NCI-H1105 treated with DMSO at 0.1 percent for 48 hours (cell line): ENCODE measurements around the gene NAA16.
"Not testable (repeated sequence)": the region's sequence is repeated elsewhere in the genome, so short reads cannot be mapped to it uniquely, and the experiment has no call there.

ENCODE experiments used
- DNase-seq: peaks from one replicate; lab custom pipeline; 2025; lab: John Stamatoyannopoulos, UW

Gene NAA16

DNA sequence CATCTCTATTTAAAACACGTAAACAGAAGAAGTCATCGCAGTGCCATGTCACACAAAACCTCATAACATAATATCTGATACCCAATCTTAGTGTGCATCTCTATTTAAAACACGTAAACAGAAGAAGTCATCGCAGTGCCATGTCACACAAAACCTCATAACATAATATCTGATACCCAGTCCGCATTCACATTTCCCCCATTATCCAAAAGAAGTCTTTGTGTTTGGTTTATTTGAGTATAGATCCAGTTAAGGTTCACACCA lies 45.2 kb downstream of the NAA16 start:
- not testable (repeated sequence) for DNase-seq

DNA sequence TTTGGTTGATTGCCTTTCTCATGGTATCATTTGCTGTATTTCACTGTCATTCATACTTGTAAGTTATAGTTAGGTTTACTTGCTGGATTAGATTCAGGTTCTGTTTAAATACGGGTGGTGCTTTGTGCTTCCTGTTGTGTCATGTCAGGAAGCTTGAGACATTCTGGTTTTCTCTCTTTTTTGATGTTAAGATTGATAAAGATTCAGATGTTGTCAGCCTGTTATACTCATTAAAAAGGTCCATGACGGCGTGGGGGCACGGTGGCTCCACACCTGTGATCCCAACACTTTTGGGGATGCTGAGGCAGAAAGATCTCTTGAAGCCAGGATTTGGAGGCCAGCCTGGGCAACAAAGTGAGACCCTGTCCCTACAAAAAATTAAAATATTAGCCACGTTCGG lies 45.7 kb downstream of the NAA16 start:
- DNase-seq = no peak

DNA sequence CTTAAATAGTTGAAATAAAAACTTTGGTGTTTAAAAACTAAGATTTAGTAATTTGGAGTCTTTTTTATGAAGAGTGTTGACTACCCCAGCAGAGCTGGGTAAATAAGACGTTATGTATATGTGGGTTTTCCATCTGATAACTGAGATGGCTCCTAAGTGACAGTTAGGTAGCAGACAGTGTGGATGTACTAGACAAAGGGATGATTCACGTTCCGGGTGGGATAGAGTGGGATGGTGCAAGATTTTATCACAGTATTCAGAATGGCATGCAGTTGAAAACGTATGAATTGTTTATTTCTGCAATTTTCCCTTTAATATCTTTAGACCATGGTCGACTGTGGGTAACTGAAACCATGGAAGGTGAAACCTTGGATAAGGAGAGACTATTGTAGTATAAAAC lies 50.4 kb downstream of the NAA16 start:
- no peak for DNase-seq

DNA sequence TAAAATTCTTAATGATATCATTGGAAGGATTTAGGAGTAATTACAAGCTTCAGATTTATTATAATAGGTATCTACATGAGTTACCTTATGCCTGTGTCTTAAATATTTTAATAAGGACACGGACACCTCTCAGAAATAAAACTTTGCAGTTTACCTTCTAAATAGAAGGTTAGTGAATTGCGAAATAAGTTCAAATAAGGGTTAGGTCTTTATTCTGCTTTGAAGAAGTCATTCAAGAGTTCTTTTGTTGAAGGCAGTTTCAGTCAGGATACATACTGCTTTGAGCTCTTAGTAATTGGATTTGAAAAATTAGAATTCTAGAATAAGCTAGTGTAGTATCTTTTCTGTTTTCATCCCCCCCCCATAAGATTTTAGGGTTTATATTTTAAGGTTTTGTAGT lies 53.0 kb downstream of the NAA16 start:
- DNase-seq = no peak

DNA sequence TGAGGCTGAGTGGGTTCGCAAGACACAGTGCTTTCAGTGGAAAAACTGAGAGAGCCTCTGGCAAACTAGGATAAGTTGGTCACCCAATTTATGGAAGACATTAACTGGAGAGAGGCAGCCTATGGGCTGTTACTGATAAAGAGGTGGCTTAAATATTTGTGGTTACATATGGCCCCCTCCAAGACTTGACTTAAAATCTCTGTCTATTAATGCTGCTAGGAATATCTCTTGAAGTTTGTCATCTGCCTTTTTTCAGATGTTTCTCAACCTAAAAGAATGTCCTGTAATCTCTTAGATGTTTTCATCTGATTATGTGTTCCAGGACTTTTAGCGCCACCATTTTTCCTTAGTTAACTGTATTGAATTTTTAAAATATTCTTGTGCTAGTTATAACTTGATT lies 54.6 kb downstream of the NAA16 start:
- DNase-seq = no peak

DNA sequence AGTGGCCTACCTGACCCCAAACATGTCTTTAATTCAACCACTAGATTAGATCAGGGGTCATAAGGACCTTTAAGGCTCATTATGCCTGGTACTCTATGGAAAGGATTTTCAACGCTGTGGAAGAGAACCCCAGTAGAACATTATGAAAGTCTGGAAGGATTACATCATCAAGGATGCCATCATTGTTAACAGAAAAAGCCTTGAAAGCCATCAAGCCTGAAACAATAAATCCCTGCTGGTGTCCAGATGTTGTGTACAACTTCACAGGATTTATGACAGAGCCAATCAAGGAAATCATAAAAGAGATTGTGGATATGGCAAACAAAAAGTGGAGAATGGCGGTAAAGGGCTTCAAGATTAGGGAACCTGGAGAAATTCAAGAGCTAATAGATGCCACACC lies 59.7 kb downstream of the NAA16 start:
- no peak for DNase-seq

DNA sequence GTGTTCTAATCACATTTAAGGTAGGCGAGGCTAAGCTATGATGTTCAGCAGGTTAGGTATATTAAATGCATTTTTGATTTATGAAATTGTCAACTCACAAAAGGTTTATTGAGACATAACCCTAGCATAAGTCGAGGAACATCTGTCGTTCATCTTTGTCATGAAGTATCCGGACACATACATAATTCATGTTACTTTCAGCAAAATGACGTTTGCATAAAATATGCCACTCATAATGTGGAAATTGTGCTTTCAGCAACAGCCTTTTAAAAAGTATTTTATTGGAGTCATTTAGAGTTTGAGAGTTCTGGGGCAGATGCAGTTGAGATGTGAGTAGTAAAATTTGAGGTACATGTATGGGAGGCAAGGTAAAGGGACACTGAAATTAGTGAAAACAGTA lies 66.4 kb downstream of the NAA16 start:
- DNase-seq = no peak

DNA sequence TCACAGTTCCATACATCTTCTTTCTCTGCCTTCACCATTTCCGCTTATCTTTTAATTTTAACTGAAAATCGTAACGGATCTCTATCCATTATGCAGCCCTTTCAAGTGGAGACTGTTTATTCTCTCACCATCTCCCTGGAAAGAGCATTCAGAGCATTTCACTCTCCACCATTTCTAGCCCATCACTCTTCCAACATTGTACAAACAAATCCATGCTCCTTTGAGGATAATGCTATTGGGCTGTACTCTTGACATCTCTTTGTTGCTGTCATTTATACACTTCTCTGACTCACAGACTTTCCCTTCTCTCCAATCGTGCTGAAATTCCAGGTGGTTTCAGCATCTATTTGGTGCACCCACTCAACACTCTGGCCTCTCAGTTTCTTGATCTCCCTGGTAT lies 71.4 kb downstream of the NAA16 start:
- DNase-seq = no peak

DNA sequence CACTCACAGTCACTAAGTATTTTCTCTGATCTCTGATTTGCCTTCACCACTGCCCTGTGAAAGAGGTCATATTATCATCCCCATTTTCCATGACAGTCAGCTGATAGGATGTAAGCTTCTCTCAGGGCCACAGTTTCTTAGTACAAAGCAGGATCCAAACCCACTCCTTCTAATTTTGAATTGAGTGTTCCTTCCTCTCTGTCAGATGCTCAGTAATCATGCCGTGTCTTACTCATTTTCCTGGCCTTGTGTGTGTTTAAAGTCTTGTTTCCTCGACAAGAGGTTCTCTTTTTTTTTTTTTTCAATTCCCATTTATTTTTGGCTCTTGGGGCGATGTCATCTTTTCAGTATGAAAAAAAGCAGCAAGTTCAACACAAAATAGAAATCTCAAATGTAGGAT lies 72.3 kb downstream of the NAA16 start:
- no peak for DNase-seq

DNA sequence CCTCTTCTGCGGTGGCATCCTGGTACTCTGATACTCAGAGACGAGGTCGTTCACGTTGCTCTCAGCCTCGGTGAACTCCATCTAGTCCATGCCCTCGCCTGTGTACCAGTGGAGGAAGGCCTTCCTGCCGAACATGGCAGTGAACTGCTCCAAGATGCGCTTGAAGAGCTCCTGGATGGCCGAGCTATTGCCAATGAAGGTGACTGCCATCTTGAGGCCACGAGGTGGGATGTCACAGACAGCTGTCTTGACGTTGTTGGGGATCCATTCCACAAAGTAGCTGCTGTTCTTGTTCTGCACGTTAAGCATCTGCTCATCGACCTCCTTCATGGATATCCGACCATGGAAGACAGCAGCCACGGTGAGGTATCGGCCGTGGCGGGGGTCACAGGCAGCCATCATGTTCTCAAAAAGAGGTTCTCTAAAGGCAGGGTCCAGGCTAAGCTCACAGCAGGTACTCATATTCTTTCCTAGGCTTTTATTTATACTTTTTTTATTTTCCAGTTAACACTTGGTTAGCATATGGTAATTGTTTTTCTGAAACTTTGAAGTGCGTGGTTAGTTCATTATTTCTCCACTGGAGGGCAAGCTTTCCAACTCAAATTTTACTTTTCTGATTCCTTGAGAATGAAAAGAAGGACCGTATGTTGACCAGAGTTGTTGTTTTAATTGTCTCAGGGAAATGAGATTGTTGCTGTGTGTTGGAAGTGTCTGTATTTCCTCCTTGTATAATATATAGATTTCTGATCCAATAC lies 73.9 kb downstream of the NAA16 start:
- DNase-seq = no peak

DNA sequence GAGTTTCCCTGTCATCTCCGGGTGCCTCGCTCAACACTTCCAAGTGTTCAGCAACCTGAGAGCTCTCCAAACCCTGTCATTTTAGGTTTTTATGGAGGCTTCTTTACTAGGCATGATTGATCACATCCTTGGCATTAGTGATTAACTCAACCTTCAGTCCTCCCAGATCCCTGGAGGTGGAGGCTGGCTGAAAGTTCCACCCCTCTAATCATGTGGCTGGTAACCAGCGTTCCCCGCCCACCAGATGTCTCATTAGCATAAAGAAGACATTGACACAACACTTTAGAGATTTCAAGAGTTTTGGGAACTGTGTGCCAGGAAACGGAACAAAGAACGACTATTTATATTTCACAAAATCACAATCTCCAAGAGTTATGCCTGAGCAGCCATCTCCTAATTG lies 75.1 kb downstream of the NAA16 start:
- DNase-seq = no peak

DNA sequence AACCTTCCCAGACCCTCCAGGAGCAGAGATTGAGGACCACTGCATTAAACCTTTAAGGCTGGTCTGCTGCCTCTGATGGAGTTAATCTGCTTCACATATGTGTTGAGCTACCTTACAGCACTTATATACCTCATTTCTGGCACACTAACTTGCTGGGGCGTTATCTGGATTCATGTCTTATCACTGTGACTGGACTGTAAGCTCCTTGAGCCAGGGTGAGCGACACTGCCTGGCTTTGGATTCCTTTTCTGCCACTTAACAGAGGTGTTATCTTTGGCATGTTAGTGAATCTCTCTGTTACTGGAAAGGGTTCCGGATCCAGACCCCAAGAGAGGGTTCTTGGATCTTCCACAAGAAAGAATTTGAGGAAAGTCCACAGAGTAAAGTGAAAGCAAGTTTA lies 76.5 kb downstream of the NAA16 start:
- DNase-seq = no peak

DNA sequence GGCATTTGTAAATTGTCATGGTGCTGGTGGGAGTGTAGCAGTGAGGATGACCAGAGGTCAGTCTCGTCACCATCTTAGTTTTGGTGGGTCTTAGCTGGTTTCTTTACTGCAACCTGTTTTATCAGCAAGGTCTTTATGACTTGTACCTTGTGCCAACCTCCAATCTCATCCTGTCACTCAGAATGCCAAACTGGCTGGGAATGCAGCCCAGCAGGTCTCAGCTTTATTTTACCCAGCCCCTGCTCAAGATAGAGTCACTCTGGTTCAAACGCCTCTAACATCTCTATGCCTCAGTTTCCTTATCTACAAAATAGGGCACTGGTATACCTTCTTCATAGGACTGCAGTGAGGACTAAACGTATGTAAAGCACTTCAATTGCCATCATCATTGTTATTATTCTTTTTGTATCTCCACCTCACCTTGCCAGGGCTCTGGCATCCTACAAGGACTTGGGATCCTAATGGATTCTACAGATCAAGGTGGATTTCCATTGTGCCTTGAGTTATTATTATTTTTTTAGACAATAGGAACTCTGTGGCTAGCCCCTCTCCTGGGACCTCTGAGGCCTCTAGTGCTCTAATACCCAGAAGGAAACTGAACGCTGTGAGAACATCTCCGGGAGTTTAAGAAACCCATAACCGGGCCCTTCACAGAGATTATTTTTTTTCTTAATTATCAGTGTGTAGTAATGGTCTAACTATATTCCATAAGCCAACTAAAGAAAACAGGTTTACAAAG lies 77.2 kb downstream of the NAA16 start:
- DNase-seq = no peak

DNA sequence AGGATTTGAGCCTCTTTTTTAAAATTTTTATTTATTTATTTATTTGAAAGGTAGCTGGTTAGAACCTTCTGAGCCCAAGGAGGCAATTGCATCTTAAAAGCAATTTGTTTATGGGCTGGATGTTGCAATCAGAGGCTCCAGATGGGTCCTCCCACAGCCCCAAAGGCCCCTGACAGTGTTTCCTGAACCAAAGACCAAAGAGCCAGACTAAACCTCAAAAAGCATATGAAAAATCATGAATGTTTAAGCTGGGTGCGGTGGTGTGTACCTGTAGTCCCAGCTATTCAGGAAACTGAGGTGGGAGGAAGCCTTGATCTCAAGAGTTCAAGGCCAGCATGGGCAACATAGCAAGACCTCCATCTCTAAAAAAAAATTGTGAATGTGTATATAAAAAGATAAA lies 78.5 kb downstream of the NAA16 start:
- no peak for DNase-seq

DNA sequence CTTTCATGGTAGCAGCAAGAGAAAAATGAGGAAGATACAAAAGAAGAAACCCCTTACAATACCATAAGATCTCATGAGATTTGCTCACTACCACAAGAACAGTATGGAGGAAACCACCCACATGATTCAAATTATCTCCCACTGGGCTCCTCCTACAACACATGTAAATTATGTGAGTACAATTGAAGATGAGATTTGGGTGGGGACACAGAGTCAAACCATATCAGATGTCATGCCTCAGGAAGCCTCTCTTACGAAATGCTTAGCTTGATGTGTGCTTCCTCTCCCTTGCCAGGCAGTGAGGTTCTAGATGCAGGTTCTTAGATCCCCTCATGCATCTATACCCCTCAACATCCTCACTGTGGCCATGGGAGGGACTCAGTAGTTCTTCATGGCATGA lies 83.1 kb downstream of the NAA16 start:
- no peak for DNase-seq

DNA sequence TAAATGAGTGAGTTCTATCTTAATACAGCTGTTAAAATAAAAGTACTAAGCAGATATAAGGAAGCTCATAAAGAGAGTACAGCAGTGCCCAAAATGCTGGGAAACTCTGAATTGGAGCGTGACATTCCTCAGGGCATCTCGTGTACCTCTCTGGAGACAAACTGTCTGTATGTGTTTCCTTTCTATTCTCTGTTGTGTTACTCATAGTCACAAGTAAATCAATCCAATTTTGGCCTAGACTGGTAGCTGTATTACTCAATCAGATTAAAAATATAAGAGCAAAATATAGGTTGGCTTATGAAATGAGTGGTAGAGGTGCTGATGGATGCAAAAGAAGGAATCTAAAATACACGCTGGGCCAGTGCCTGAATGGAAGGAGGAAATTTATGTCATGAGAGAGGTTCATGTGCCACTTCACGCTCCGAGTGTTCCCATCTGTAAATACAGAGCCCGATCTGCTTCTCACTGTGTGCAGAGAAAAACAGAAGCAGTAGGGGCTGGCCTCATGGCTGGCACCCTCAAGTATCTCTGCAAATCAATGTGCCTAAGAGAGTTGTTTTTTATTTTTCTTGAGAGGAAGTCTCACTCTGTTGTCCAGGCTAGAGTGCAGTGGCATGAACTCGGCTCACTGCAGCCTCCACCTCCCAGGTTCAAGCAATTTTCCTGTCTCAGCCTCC lies 87.6 kb downstream of the NAA16 start:
- no peak for DNase-seq

DNA sequence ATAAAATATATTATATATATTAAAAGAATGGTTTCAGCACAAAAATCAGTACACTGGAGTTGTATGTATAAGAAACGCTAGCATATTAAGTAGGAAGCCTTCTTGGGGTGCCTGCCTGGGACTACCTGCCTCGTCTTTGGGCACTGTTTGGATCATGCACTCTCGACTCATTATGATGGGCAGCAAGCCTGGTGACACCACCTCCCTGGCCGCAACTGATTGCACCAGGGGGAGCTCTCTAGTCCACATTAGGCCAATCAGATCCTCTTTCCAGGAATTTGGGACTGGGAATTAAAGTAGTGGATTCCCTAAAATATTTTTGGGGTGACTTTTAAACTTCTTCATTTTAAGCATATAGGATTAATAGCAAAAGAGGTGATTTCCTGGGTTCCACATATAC lies 90.3 kb downstream of the NAA16 start:
- no peak for DNase-seq

DNA sequence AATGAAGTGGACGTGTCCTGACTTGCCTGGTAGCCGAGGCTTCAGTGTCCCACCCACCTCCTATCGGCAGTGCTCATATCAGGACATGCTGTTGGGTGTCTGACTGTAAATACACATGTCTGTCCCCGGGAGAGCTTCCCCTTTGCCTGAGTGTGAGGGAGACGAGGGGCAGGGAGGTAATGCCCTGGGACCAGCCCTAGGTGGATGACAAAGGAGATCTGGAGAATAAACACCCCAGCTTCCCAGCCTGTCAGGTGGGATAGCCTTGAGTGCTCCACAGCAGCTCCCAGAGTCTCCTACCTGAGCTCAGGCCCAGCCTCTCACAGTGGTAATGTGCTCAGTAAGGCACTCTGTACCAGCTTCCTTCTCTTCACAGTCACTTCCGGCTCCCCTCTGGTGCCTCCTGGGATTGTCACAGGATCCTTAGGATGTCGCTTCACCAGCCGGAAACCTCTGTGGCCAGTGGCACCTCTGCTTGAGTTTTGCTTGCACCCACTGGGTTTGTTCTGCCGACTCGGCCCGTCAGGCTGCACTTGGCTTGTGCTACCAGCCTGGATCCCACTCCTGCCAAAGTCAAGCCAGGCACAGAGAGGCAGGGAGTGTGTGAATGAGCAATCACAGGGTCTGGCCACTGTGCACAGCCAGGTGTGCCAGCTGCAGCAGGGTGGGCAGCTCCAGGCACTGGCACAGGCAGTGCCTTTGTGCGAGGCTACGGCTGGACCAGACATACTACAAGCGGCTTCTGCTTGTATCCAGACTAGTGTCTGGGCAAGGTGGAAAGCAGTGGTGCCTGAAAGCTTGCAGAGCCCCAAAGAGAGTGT lies 91.8 kb downstream of the NAA16 start:
- DNase-seq = no peak

DNA sequence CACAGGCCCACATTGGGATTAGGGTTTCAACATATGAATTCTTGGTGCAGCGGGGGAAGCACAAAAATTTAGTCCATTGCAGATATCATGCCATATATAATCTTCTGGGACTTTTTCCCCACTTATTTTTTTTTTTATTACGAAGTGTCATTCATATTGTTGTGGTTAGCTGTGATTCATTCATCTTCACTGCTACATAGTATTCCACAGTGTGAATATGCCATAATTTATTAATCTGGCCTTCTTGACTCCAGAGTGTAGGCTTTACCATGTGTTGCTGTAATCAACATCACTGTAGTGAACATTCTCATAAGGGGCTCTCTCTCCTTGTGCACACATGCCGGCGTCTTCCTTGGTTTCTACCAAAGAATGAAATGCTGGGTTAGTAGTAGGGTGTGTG lies 92.9 kb downstream of the NAA16 start:
- no peak for DNase-seq

DNA sequence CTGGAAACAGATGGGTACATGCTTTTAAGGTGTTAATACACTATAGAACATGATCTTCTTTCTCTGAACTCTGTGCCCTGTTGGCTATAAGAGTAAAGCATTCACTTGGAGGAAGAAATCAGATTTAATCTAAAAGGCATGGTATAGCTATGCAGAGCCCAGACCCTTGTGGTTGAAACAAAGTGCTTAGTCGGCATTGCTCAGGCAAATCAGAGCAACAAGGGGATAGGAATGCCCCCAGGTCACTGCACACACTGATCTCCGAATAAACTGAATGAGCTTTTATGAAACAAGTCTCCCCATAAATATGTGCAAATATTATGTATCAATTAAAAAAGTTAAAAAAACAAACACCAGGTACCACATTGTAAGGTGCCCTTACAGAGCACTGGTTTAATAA lies 94.3 kb downstream of the NAA16 start:
- DNase-seq = no peak

DNA sequence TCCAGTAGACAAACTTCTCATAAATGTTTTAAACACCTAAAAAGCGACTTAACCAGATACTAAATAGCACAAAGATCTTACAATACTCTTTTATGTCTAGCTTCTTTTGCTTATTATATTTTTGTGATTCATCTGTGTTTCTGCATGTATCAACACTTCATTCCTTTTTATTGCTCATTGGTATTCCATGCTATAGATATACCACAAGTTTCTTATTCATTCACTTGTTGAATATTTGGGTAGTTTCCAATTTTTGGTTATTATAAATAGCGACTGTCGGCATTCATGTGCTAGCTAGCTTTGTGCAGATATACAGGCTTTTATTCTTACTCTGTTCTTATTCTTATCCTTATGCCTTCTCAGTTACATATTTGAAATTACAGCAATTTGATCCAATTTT lies 96.3 kb downstream of the NAA16 start:
- DNase-seq = no peak

DNA sequence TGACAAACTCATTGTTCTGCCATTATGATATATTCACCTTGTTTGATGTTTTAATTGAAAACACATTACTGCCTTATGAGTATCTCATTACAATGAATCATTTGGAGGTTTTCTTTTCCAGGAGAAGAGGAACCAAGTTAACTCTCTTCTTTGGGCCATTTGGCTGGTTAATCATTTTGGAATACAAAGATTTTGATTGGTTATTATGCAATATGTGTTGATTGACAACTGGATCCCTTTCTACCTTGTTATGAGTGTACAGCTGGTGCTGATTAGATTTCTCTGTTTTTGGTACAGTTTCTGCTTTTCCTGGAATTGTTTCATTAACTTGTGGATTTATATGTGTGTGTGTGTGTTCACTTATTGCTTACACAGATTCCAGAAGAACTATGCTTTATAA lies 97.1 kb downstream of the NAA16 start:
- DNase-seq = no peak

DNA sequence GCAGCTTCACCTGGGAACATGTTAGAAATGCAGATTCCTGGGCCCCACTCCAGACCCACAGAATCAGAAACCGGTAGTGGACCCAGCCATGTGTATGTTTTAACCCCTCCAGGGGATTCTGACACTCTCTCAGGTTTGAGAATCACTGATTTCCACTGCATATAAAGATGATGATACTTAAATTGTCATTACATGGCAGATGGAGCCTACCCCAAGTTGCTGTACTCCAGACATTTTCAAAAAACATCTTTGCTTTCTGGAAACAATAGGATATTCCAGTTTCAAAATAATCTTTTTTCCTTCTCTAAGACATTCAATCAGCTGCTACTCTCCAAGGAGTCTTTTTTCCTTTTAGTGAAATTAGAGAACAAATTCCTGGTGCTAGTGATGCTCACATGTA lies 97.7 kb downstream of the NAA16 start:
- no peak for DNase-seq
